ENCODE results near the gene FGR.
"Not testable (repeated sequence)": the region's sequence is repeated elsewhere in the genome, so short reads cannot be mapped to it uniquely, and the experiment has no call there.

Gene FGR

DNA sequence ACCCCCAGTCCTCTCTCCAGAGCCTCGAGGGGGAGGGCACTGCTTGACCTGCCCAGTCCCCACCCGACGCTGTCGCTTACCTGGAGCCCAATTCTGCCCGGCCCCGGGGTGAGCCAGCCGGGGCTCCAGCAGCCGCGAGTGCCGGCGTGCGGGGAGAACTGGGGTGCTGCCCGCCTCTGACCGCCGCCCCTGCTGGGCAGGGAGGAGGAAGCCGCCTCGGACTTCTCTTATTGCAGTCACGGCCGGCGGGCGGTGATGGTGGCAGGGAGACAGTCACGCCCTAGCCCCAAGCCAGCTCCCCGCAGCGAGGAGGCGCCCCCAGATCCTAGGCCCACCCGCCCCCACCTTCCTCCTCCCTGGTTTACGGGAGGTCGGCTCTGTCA, at the start of gene FGR:
FGR (minus strand) TSS at position 201 of the 383 bp plus-strand sequence. CDS start 11,269 bp downstream, outside the sequence.
- peak within 1 kb of the TSS; percentile 61 for H3K9ac ChIP-seq (ENCODE audit: insufficient read length)
- H3K36me3 ChIP-seq (ENCODE audit: insufficient read depth, low read length): no peaks in the 10 kb centered on the region
- H3K27ac ChIP-seq: no peak within 1 kb of the TSS
- no peaks in the 10 kb centered on the region for H3K9me3 ChIP-seq (ENCODE audit: low read depth, low read length)
- peak within 1 kb of the TSS; percentile 73 for H3K4me3 ChIP-seq
- no peak for DNase-seq (ENCODE audit: low read depth, low spot score)
- TF ChIP-seq FOXP2 (optimal IDR thresholded peaks at IDR 0.05; ENCODE audit: control extremely low read depth, extremely low read length, insufficient read depth) (no peak), EZH2 (IDR thresholded peaks at IDR 0.05) (no peak), POLR2AphosphoS5 (IDR thresholded peaks at IDR 0.05; ENCODE audit: borderline replicate concordance, low read depth, low read length) (no peak)

DNA sequence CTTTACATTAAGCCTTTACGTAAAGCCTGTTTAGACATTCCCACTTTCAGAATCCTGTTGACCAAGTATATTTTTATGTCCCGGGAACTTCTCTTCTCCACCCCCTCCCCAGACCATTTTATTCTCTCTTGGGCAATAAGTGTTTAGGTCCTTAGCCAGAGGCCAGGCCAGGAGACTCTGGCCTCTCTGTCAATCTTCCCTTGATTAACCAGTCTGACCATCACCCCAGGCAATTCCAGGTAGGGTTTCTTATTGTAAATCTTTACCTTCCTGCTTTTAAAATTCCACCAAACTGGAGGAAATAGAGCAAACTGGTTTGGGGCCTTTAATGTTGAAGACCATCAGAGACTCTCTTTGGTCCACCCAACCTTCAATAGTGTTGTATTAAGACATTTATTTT, 49.2 kb upstream of the FGR start:
- Histone ChIP-seq H3K4me3 (no peak overlapping the region), H3K36me3 (ENCODE audit: insufficient read depth, low read length) (no peaks in the 10 kb centered on the region), H3K9me3 (ENCODE audit: low read depth, low read length) (no peaks in the 10 kb centered on the region), H3K9ac (ENCODE audit: insufficient read length) (no peak overlapping the region), H3K27ac (no peak overlapping the region)
- no peak for TF ChIP-seq FOXP2 (optimal IDR thresholded peaks at IDR 0.05; ENCODE audit: control extremely low read depth, extremely low read length, insufficient read depth)
- TF ChIP-seq EZH2 (IDR thresholded peaks at IDR 0.05): no peak
- TF ChIP-seq POLR2AphosphoS5 (IDR thresholded peaks at IDR 0.05; ENCODE audit: borderline replicate concordance, low read depth, low read length): no peak
- DNase-seq (ENCODE audit: low read depth, low spot score): no peak

DNA sequence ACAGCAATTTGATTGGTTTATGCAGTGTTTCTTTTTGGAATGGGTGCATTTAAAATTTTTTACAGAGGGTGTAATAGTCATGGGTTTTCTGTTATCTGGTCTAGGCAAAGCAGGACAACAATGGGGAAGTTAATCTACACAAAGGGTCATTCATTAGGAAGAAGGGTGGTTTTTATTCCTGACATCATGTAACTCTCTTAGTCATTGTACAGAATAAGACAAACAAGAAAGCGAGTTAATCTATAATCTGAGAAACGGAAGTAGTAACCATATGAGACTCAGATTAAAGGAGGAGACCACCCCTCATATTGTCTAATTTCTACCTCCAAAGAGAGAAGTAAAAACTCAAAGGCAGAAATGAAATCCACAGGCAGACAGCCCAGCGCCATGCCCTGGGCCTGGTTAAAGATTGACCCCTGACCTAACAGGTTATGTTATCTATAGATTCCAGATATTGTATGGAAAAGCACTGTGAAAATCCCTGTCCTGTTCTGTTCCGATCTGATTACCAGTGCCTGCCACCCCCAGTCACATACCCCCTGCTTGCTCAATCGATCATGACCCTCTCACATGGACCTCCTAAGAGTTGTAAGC, 47.5 kb upstream of the FGR start:
- Histone ChIP-seq H3K36me3 (ENCODE audit: insufficient read depth, low read length) (no peaks in the 10 kb centered on the region), H3K9me3 (ENCODE audit: low read depth, low read length) (no peaks in the 10 kb centered on the region), H3K27ac (no peak overlapping the region), H3K4me3 (no peak overlapping the region), H3K9ac (ENCODE audit: insufficient read length) (no peak overlapping the region)
- TF ChIP-seq FOXP2 (optimal IDR thresholded peaks at IDR 0.05; ENCODE audit: control extremely low read depth, extremely low read length, insufficient read depth) (no peak), POLR2AphosphoS5 (IDR thresholded peaks at IDR 0.05; ENCODE audit: borderline replicate concordance, low read depth, low read length) (no peak), EZH2 (IDR thresholded peaks at IDR 0.05) (no peak)
- DNase-seq (ENCODE audit: low read depth, low spot score): no peak

DNA sequence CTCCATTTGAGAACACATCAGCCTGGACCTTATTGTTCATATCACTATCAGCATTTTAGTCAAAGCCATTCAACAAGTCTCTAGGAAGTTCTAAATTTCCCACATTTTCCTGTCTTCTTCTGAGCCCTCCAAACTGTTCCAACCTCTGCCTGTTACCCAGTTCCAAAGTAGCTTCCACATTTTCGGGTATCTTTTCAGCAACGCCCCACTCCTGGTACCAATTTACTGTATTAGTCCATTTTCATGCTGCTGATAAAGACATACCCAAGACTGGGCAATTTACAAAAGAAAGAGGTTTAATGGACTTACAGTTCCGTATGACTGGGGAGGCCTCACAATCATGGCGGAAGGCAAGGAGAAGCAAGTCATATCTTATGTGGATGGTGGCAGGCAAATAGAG, 46.6 kb upstream of the FGR start:
- H3K36me3 ChIP-seq (ENCODE audit: insufficient read depth, low read length); H3K9ac ChIP-seq (ENCODE audit: insufficient read length); H3K27ac ChIP-seq; H3K4me3 ChIP-seq; DNase-seq (ENCODE audit: low read depth, low spot score); H3K9me3 ChIP-seq (ENCODE audit: low read depth, low read length): not testable (repeated sequence)

DNA sequence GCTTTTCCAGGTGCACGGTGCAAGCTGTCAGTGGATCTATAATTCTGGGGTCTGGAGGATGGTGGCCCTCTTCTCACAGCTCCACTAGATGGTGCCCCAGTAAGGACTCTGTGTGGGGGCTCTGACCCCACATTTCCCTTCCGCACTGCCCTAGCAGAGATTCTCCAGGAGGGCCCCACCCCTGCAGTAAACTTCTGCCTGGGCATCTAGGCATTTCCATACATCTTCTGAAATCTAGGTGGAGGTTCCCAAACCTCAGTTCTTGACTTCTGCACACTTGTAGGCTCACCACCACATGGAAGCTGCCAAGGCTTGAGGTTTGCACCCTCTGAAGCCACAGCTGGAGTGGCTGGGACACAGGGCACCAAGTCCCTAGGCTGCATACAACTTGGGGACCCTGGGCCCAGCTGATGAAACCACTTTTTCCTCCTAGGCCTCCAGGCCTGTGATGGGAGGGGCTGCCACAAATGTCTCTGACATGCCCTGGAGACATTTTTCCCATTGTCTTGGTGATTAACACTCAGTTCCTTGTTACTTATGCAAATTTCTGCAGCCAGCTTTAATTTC, 45.3 kb upstream of the FGR start:
- H3K4me3 ChIP-seq; H3K9me3 ChIP-seq (ENCODE audit: low read depth, low read length); H3K27ac ChIP-seq; H3K9ac ChIP-seq (ENCODE audit: insufficient read length); DNase-seq (ENCODE audit: low read depth, low spot score); H3K36me3 ChIP-seq (ENCODE audit: insufficient read depth, low read length): not testable (repeated sequence)

DNA sequence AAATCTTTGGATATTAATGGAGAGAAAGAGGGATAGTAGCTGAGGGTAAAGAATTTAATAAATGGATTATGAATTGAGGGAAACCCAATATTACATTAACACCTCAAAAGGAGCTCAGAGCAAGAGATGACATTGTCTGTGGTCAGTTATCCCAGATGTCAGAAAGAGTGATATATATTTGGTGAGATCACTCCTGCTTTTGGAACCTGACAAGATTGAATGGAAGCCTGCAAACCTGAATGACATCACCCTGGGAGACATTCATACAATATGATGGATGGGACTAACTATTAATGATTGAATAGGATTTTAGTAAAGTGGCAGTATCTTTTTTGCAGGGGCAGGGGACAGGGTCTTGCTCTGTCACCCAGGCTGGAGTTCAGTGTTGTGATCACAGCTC, 43.8 kb upstream of the FGR start:
- no peak overlapping the region for H3K27ac ChIP-seq
- no peaks in the 10 kb centered on the region for H3K36me3 ChIP-seq (ENCODE audit: insufficient read depth, low read length)
- no peak for DNase-seq (ENCODE audit: low read depth, low spot score)
- TF ChIP-seq FOXP2 (optimal IDR thresholded peaks at IDR 0.05; ENCODE audit: control extremely low read depth, extremely low read length, insufficient read depth) (no peak), POLR2AphosphoS5 (IDR thresholded peaks at IDR 0.05; ENCODE audit: borderline replicate concordance, low read depth, low read length) (no peak), EZH2 (IDR thresholded peaks at IDR 0.05) (no peak)
- H3K4me3 ChIP-seq: no peak overlapping the region
- H3K9ac ChIP-seq (ENCODE audit: insufficient read length): no peak overlapping the region
- H3K9me3 ChIP-seq (ENCODE audit: low read depth, low read length): no peaks in the 10 kb centered on the region

DNA sequence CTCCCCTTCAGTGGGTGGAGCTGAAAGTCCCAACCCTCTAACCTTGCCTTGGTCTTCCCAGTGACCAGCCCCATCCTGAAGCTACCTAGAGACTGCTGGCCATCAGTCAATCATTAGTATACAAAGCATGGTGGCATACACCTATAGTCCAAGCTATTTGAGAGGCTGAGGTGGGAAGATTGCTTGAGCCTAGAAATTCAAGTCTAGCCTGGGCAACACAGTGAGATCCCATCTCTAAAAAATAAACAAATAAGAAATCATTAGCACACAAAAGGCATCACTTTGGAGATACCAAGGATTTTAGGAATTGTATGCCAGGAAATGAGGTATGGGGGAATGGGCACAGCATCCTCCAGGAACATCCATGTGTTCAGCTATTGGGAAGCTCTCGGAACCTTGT, 41.4 kb upstream of the FGR start:
- Histone ChIP-seq H3K36me3 (ENCODE audit: insufficient read depth, low read length) (no peaks in the 10 kb centered on the region), H3K9me3 (ENCODE audit: low read depth, low read length) (no peaks in the 10 kb centered on the region), H3K27ac (no peak overlapping the region), H3K9ac (ENCODE audit: insufficient read length) (no peak overlapping the region), H3K4me3 (no peak overlapping the region)
- DNase-seq (ENCODE audit: low read depth, low spot score): no peak
- TF ChIP-seq EZH2 (IDR thresholded peaks at IDR 0.05) (no peak), FOXP2 (optimal IDR thresholded peaks at IDR 0.05; ENCODE audit: control extremely low read depth, extremely low read length, insufficient read depth) (no peak)

DNA sequence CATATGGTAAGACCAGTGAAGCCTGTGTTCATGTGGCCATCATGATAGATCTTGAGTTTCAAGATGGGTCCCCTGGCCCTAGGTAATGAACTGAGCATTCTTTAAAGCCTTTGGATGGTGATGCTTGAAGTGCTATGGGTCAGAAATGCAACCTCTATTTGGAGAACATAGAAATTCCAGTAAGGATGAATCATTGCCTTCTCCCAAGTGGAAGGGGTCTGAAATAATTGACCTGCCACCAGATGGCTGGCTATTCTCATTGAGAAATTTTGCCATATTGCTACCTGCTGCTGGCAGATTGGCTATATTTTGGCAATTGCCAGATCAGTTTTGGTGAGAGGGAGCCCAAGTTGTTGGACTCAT, 37.7 kb upstream of the FGR start:
- Histone ChIP-seq H3K27ac (peak overlapping the region; percentile 94), H3K9me3 (ENCODE audit: low read depth, low read length) (no peaks in the 10 kb centered on the region), H3K9ac (ENCODE audit: insufficient read length) (peak overlapping the region; percentile 67), H3K36me3 (ENCODE audit: insufficient read depth, low read length) (no peaks in the 10 kb centered on the region), H3K4me3 (peak overlapping the region; percentile 78)
- DNase-seq (ENCODE audit: low read depth, low spot score): no peak
- no peak for TF ChIP-seq EZH2 (IDR thresholded peaks at IDR 0.05)
- no peak for TF ChIP-seq FOXP2 (optimal IDR thresholded peaks at IDR 0.05; ENCODE audit: control extremely low read depth, extremely low read length, insufficient read depth)
- TF ChIP-seq POLR2AphosphoS5 (IDR thresholded peaks at IDR 0.05; ENCODE audit: borderline replicate concordance, low read depth, low read length): no peak

DNA sequence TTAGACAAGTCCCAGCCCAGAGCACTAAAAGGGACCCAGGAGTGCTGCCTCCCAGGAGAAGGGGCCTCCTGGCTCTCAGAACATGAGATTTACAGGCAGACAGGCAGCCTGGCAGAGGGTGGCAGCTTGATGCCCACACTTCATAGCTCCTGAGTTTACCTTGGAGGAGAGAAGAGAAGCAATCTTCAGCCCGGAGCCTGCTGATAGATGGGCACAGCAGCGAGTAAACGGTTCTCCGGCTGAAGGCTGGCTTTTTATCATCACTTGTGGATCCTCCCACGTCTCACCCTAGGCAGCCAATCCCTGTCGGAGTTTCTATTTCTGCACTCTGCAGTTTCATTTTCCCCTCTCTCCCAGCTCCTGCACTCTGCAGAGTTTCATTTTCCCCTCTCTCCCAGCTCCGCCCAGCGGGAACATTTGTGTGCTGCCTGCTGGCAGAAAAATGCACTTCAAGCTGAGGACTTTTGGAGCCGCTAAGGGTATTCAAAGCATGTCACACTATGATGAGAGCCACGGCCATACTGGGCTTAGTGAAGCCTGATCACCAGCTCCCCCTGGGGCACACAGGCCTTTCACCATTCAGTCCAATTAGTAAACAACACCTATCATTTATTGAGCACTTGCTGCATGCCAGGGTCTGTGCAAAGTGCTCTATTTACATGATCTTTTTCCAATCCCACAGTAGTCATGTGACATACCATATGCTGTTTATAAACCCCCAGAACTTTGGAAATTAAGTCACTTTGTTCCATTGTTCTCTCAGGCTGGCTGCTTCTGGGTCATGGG, 37.2 kb upstream of the FGR start, which contains the start of gene IFI6:
IFI6 (minus strand) TSS at position 229 of the 786 bp plus-strand sequence. CDS start 2,878 bp downstream, outside the sequence.
- H3K9ac ChIP-seq (ENCODE audit: insufficient read length): peak within 1 kb of the TSS; percentile 67
- peak within 1 kb of the TSS; percentile 94 for H3K27ac ChIP-seq
- peak within 1 kb of the TSS; percentile 78 for H3K4me3 ChIP-seq
- H3K9me3 ChIP-seq (ENCODE audit: low read depth, low read length): no peaks in the 10 kb centered on the region
- H3K36me3 ChIP-seq (ENCODE audit: insufficient read depth, low read length): no peaks in the 10 kb centered on the region
- TF ChIP-seq EZH2 (IDR thresholded peaks at IDR 0.05) (no peak), POLR2AphosphoS5 (IDR thresholded peaks at IDR 0.05; ENCODE audit: borderline replicate concordance, low read depth, low read length) (peak; percentile 76; the same call in 1 of the 2 replicates), FOXP2 (optimal IDR thresholded peaks at IDR 0.05; ENCODE audit: control extremely low read depth, extremely low read length, insufficient read depth) (no peak)
- peak; percentile 90 for DNase-seq (ENCODE audit: low read depth, low spot score)
